HG03066 (cell line): ENCODE measurements around the gene CYB561D1.

ENCODE experiments used
- ATAC-seq: cut with Tn5 transposase; IDR thresholded peaks from one replicate; pipeline ENCODE4 v1.9.1; 2021; ENCODE audit warnings: low read depth; ENCODE audit not compliant: unreplicated experiment

The CYB561D1 gene

DNA sequence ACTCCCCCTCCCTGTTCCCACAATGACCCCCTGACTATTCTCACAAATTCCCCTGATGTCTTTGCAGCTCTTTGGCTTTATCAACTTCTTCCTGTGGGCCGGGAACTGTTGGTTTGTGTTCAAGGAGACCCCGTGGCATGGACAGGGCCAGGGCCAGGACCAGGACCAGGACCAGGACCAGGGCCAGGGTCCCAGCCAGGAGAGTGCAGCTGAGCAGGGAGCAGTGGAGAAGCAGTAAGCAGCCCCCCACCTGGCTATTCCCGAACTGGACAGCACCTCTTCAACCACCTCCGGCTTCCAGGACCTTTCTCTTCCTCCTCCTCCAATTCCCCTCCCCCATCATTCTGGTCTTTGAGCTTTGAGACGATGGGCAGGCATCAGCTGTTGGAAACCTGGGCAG is 14.6 kb upstream of the CYB561D1 start:
- no peak for ATAC-seq

DNA sequence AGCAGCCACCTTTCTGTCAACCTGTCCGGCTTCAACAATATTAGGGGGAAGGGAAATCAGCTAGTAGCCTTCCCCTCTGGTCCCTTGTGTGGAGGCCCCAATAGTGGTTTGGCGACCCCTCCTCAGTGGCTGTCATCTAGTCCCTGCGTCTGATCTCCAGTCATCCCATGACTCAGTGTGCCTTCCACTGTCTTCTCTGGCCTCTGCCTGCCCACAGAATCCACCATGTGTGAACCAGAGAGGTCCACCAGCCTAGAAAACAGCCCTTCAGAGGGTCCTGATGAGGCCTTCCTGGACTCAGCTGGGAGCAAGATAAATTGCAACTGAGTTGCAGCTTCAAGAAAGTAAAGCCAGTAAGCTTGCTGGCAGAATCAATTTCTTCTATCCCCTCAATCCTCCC is 14.0 kb upstream of the CYB561D1 start:
- ATAC-seq, result no peak

DNA sequence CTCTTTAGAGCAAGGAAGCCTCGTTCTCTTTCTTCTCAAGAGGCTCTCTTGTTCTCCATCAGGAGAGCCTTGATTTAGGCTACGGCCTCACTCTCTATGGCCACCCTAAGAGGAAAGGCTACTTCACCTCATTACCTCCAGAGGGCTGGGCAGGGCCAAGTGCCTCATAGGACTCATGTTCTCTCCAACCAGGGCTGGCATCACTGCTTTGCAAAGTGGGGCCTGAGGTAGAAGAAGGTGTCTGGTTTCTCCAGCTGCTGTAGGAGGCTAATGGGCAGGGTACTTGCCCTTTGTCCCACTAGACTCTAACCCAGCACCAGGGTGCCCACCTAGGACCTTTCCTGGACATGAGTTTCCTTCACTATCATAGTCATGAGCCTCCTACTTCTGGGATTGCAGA is 12.2 kb upstream of the CYB561D1 start:
- ATAC-seq, result no peak

DNA sequence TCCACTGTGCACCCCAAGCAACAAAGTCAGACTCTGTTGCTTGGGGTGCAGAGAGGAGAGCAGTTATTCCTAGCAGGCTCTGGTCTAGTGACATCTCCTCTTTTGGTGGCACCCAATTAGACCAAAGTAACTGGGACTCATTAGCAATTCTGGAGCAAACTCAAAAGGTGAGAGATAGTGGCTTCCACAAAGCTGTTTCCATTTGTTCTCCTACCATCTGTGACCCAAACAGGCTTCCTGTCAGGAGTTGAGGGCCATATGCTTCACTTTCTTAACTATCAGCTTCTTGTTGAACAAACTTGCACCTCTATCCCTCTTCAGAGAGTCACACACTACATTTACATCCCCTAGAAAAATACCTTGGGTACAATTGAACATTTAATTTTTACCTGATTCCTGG is 11.7 kb upstream of the CYB561D1 start:
- ATAC-seq, result no peak

DNA sequence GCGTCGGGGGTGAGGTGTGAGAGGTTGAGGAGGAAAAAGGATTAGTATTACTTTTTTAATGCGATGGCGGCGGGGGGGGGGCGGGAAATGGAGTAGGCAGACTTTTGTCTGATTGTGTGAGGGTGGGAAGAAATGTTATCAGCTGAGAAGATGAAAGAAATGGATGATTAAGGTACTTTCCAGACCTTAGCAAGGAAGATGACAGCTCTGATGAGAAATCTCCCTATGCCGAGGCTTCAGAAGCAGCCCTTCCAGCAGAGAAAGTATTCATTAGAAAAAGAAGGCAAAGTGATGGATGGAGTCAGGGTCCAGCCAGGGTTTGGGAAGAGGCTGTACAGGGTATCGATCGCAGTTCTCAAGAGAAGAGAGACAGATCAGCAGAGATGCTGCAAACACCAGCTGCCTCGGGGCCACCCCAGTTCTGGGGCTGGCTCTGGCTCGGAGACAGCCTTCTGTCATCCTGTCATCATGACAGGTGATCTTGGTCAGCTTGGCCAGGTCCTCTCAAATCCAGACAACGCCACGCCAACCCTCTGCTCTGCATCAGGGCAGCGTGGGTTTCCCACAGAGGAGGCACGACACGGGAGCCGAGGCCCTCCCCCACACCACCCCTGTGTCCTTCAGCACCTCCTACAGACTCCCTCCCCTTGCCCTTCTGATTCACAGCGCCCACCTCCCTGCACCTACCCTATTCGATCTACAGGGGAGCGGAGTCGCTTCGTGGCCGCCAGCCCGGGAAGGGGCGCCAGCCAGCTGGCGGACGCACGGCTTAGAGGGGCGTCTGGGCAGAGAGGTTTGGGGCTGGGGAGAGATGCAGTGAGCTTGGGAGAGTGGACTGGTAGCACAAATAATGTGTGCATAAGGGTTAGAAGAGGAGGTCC is 10.9 kb upstream of the CYB561D1 start:
- peak; percentile 21 for ATAC-seq

DNA sequence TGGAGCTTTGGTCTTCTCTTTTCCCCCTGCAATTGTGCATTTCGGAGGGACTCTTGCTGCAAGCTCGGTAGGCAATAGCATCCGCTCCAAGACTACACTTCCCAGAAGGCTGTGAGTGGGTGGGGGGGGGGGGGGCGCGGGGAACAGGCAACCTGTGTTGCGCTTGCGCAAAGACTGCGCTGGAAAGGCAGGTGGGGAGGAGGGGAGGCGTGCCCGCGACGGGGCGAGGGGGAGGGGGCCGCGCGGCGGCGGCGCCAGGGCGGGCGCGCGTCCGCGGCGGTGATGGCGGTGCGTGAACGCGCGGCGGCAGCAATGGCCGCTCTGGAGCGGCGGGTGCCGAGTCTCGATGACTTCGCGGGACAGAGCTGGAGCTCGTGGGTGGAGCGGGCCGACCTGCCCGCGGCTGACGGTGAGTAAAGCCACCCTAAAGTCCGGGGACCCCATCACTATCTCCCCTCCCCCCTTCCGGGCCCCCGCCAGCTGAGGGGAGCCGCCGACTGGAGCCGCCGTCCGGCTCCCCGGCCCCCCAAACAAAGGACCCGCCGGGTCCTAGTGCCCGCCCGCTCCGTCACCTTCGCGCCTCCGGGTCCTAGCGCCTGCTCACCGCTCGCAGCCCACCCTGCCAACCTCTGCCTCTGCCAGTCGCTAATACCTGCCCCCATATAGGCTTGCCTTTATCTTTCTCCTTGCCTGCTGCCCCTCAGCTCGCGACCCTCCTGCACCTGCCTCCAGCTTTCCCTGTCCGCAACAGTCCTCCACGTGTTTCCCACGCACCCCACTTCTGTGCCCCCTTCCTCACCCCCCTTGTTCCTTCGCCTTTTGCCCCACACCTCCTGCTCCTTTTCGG is 10.0 kb upstream of the CYB561D1 start, which contains the start of gene ATXN7L2:
Gene ATXN7L2 (plus strand): TSS at position 234 of the 847 bp plus-strand sequence. CDS start 49 bp downstream, at position 283.
- ATAC-seq, result peak; percentile 85

DNA sequence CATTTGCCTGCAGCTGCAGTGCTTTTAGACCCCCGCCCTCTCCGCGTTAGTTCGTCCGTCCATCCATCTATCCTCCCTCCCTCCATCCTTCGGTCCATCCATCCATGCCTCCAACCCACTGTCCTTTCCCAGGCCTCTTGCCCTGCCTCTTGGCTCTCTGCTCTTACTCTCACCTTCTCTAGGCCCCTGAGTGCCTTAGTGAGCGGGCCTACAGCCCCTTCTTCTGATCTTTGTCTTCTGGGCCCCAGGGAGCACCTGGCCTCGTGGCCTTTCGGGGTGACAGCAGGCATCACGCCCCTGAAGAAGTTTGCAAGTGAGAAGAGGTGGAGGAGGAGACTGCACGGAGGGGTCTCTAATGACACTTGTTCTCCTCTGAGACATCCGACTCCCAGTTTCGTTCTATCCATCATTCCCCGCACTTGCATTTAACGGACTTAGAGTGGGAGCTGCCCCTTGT is 9.3 kb upstream of the CYB561D1 start:
- no peak for ATAC-seq

DNA sequence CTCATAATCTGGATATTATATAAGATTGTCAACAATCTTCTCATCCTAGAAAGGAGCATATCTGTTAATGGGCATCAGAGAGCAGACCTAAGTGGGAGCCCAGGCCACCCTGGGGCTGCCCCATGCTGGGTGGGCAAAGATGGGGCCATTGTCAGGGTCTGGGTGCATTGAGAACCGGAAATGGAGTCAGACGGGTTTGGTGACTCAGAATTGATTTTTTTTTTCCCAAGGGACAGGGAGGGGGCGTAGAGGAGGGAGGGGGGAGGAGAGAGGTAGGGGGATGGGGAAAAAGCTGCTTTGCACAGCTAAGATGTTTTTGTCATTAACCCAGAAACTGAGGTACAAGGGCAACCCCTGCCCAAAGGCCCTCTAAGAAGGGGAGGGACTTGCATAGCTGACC is 8.9 kb upstream of the CYB561D1 start:
- ATAC-seq, result no peak

DNA sequence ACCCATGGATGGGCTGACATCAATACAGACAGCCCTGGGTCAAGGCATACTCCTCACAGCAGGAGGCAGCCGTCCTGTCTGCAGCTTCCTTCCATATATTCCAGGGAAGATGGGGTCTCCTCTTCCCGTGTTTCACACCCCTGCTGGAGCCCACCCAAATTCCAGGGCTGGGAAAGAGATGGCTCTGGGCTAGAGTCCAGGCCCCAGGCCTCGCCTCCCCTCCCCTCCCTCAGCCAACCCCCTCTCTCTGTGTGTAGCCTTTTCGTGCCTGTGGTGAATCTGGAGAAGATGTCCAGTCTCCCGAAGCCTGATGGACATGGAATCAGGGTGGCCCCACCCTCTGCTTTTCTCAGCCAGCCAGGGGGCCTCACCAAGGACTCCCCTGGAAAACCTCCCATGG is 6.6 kb upstream of the CYB561D1 start:
- no peak for ATAC-seq

DNA sequence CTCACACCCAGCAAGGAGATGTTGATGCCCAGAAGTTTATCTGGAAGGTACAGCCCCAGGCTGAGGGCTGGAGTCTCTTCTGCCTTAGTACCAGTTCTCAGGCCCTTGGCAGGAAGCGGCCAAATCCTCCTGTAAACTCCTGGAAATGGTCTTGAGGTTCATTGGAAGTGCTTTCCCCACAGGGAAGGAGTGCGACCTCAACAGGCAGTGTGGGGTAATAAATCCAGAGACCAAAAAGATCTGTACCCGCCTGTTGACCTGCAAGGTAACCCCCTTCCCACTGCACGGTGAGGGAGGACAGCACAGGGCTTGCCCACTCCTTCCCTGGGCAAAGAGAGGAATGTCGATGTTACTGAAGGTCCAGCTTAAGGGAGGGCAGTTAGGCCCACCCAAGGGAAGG is 5.7 kb upstream of the CYB561D1 start:
- ATAC-seq, result no peak

DNA sequence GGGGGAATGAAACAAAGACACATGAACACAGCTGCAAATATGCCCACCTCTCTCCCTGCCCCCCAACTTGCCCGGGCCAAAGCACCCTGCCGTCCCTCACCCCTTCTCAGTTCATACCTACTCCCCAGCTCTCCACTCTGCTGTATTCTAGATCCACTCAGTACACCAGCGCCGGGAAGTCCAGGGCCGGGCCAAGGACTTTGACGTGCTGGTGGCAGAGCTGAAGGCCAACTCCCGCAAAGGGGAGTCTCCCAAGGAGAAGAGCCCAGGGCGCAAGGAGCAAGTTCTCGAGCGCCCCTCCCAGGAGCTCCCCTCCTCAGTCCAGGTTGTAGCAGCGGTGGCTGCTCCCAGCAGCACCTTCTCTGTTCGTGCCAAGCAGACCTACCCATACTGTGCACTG is 5.2 kb upstream of the CYB561D1 start:
- ATAC-seq, result no peak

DNA sequence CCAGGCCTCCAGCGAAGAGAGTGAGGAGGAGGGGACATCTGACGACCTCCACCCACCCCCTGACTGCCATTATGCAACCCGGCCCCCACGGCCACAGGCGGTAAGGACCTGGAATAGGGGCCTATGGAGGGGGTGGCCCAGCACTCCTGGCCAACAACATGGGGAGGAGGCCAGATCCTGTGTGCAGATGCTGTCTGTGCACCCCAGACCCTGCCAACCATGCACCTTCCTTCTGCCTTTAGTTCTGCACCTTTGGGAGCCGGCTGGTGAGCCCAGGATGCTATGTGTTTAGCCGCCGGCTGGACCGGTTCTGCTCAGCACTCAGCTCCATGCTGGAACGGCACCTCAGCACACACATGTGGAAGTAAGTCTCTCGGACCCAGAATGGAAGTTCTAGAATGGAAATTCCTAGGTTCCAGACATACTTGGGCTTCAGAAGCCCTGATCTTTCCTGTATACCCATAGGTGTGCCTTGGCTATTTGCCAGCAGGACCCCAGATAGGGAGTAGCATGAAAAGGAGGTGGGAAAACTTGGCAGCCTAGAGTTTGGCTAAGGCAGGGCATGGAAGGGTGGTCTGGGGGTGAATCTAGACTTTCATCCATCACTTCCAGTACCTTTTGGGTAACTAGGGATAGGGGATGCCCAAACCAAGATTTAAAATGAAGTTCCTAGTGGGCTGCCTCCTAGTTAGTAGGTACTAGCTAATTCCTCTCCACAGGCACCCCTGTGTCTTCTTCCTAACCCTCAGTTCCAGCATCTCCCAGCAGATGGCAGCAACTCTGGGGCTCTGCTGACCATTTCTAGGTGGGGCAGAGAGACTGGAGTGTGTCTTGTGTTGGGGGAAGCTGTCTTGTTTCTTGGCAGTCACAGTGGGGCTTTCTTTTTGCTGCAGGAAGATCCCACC is 3.6 kb upstream of the CYB561D1 start:
- no peak for ATAC-seq

DNA sequence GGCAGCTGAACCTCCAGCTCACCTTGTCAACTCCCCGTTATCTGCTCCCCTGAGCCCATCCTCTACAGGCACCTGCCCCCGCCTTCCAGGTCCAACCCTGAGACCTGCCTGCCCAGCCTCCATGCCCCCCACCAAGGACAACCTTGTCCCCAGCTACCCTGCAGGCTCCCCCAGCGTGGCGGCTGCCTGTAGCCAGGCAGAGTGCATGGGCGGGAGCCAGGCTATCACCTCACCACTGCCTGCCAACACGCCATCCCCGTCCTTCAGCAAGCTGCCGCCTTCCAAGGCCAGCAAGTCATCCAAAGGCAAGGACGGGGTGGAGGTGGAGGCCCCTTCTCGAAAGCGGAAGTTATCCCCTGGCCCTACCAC is 3.0 kb upstream of the CYB561D1 start:
- no peak for ATAC-seq

DNA sequence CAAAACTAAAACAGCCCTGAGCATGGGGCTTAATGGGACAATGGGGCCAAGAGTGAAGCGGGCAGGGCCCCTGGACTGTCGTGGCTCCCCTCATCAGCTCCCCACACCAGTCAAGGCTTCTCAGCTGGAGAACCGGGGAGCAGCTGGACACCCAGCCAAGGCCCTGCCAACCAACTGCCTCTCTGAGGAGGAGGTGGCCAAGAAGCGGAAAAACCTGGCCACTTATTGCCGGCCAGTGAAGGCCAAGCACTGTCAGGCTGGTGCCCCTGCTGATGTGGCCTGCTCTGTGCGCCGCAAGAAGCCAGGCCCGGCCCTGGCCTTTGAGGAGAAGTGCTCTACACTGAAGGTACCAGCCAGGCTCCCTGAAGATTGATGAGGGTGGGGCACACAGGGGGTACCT is 2.5 kb upstream of the CYB561D1 start:
- no peak for ATAC-seq

DNA sequence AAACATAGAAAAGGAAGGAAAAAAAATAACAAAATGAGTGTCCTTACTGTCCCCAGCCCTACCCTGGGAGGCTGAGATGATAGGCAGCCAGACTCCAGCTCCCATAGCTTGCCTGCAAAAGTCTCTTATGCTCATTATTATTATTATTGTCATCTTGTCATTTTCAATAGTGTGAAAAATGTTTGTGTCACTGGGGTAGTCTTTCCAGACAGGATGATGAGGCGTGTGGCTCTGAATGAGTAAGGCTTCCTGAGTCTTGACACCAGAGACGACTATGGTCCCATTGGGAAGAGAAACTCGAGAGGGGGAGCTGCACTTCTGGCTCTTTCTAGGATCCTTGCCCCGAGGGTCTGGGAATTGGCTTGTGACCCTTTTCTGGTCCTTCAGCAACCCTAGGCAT is 1.1 kb upstream of the CYB561D1 start:
- no peak for ATAC-seq

DNA sequence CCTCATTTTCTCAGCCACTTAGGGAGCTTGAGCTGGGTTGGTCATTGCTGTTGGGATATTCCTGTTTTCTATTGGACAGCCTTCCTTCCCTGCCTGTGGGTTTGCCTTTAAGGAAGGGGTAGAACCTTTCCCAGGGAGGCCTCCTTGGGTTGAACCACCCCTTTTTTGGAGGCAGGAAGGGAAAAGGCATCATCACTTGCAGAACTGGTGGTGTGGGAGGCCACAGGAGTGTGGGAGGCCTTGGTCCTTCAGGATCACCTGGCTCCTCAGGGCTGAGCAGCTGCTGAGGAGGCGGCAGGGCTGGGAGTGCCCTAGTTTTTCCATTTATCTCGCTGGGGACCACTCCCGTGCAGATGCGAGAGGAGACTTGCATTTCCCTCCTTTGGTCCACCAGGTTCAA is 667 bp upstream of the CYB561D1 start:
- no peak for ATAC-seq

DNA sequence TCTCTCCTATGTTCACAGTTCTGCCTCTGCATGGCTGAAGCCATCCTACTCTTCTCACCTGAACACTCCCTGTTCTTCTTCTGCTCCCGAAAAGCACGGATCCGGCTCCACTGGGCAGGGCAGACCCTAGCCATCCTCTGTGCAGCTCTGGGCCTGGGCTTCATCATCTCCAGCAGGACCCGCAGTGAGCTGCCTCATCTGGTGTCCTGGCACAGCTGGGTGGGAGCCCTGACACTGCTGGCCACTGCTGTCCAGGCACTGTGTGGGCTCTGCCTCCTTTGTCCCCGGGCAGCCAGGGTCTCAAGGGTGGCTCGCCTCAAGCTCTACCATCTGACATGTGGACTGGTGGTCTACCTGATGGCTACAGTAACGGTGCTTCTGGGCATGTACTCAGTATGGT is 1.8 kb downstream of the CYB561D1 start:
- no peak for ATAC-seq

DNA sequence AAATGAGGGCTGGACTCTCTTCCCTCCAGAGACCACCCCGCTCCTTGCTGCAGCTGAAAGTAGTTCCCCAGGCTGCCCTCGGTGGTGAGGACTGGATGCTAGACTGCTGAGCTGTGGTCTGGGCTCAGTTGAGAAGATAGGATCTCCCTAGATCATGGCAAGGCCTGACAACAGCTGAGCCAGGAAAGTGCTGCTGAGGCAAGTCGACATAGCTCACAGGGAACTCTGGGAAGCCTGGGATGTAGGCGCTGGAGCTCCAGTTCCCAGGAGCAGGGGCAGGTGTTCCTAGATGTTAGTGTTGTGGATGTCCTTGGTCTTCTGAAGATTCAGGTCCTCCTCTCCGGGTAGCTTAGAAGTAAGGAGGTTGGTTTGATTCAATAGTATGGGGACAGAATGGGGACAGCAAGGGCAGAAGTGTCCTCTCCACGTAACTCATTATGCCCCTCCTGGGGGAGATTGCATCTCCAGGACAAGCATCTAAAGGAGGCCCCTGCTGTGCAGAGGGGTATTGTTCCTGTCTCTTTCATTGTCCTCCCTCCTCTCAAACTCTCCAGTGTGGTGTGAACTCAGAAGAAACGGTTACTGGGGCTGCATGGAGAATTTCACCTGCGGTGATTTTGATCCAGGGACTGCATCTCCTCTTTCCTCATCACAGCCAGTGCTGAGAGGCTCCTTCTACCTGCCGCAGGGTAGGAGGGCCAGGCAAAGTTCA is 3.7 kb downstream of the CYB561D1 start:
- no peak for ATAC-seq

DNA sequence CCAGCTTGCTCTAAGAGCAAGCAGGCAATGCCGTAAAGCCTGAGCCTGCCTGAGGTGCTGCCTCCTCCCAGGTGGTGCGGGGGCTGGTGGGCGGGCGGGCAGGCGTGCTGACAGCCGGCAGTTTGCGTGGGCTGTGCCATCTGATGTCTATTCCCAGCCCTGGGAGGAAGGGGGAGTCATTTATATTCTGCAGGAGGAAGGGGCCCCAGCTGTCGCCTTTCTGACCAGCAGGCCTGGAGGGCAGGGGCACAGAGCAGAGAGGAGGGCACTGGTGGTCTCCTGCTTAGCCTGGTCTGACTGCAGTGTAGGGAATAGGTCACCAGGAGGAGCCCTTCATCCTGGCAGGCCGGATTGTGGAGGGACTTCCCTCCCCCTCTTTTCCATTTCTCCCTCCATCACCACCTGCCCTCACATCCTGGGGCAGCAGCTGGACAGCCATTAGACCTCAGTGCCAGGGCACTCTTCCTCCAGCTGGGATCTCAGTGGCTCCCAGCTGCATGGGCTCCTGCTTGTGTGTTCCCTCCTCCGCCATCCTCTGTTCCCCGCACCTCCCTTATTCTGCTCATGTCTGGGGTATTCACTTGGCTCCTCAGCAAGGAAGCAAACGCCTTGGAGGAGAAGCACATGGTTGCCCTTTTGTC is 4.4 kb downstream of the CYB561D1 start:
- ATAC-seq, result no peak

DNA sequence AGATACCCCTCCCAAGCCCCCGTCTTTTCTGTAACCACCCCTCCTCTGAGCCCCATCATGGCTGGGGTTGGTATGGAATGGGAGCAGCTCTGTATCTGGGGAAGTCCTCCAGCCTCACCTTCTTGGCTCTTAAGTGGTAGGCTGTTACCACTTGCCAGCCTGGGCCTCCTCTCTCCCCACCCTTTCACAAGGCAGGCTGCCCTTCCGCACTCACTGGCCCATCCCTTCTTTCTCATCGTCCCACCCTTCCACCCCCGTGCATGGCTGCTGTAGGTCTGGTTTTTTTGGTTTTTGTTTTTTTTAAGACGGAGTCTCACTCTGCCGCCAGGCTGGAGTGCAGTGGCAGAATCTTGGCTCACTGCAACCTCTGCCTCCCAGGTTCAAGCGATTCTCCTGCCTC is 5.2 kb downstream of the CYB561D1 start:
- ATAC-seq, result no peak
